WTC11 (cell line): ENCODE measurements around the gene KCTD3.

Experiments used
- CBFB ChIP-seq: sonication (generic); formaldehyde crosslinking; IDR thresholded peaks from 2 replicates; pipeline ENCODE4 v1.8.1; 2022; ENCODE audit warnings: mild to moderate bottlenecking, low read depth, missing genetic modification reagents
- CREM ChIP-seq: sonication (generic); formaldehyde crosslinking; IDR thresholded peaks from 2 replicates; pipeline ENCODE4 v1.8.1; 2022; ENCODE audit warnings: mild to moderate bottlenecking, missing genetic modification reagents, moderate library complexity
- CTCF ChIP-seq: fragments of 200-600 bp; IDR thresholded peaks from 2 replicates; pipeline ENCODE4 v1.8.0; 2022; ENCODE audit warnings: antibody characterized with exemption
- E2F1 ChIP-seq: sonication (generic); formaldehyde crosslinking; IDR thresholded peaks from 2 replicates; pipeline ENCODE4 v1.8.0; 2022; ENCODE audit warnings: mild to moderate bottlenecking, missing genetic modification reagents
- ESRRA ChIP-seq: sonication (generic); formaldehyde crosslinking; IDR thresholded peaks from 2 replicates; pipeline ENCODE4 v1.8.1; 2022; ENCODE audit warnings: mild to moderate bottlenecking, missing genetic modification reagents, borderline replicate concordance
- FOXJ3 ChIP-seq: sonication (generic); formaldehyde crosslinking; IDR thresholded peaks from 2 replicates; pipeline ENCODE4 v1.9.0; 2021; ENCODE audit warnings: missing genetic modification reagents, mild to moderate bottlenecking, borderline replicate concordance
- HMGXB4 ChIP-seq: sonication (generic); formaldehyde crosslinking; IDR thresholded peaks from 2 replicates; pipeline ENCODE4 v1.8.1; 2023; ENCODE audit warnings: mild to moderate bottlenecking, moderate library complexity, missing genetic modification reagents
- SP1 ChIP-seq: sonication (generic); formaldehyde crosslinking; conservative IDR thresholded peaks from 2 replicates; pipeline ENCODE4 v1.8.1; 2022; ENCODE audit warnings: missing genetic modification reagents
- ZNF121 ChIP-seq: sonication (generic); formaldehyde crosslinking; IDR thresholded peaks from 2 replicates; pipeline ENCODE4 v1.8.0; 2023; ENCODE audit warnings: missing genetic modification reagents
- ZNF232 ChIP-seq: sonication (generic); formaldehyde crosslinking; IDR thresholded peaks from 2 replicates; pipeline ENCODE4 v1.8.0; 2022; ENCODE audit warnings: mild to moderate bottlenecking, missing genetic modification reagents

GRCh38 chr1:215557504-215557903 lies 9.6 kb upstream of the KCTD3 start:
- TF ChIP-seq CREM (CRISPR knock-in tag) (no peak), CTCF (no peak), CBFB (CRISPR knock-in tag) (no peak), ZNF121 (CRISPR knock-in tag) (no peak), ZNF232 (CRISPR knock-in tag) (no peak), E2F1 (CRISPR knock-in tag) (no peak), HMGXB4 (CRISPR knock-in tag) (no peak), SP1 (CRISPR knock-in tag) (no peak), ESRRA (CRISPR knock-in tag) (no peak), FOXJ3 (CRISPR knock-in tag) (no peak)
